ENCODE data around the gene U2SURP.
"Not testable (repeated sequence)": the region's sequence is repeated elsewhere in the genome, so short reads cannot be mapped to it uniquely, and the experiment has no call there.

U2SURP gene

DNA sequence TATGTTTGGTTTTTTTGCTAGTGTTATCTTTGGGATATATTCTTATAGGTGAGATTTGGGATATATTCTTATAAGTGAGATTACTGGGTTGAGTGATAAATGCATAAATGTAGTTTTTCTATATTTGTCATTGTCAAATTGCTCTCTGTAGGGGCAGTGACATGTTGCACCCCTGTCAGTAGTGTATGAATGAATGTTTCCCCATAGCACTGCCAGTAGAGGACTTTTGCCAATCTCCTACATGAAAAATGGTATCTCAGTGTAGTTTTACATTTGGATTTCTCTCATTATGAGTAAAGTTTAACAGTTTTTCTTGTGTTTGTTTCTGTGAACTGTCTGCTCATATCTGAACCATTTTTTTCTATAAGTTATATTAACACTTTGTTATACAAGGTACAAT is 13.6 kb downstream of the U2SURP start:
- FAIRE-seq, result no peak

DNA sequence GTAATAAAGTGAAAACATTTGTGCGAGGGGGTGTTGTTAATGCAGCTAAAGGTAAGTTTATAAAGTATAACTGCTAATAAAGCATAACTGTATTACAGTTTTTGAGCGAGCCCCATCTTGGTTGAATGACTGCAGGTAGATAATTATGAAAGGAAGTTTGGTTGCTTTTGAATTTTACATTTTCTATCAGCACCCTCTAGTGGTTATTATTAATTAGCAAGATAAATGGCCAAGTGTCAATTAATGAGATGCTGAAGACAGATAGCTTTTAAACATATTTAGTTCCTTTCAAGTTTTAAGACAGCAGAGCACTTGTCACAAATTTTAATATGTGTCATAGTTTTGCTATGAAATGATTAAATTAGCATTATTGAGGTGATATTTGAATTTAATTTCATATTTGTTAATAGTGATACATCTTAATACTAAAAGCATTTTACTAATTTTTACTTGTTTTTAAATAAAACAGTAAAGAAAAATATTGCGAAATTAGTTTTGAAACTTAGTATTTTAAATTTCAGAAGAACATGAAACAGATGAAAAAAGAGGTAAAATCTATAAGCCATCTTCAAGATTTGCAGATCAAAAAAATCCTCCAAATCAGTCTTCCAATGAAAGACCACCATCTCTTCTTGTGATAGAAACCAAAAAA is 15.1 kb downstream of the U2SURP start:
- peak; percentile 76 for FAIRE-seq

DNA sequence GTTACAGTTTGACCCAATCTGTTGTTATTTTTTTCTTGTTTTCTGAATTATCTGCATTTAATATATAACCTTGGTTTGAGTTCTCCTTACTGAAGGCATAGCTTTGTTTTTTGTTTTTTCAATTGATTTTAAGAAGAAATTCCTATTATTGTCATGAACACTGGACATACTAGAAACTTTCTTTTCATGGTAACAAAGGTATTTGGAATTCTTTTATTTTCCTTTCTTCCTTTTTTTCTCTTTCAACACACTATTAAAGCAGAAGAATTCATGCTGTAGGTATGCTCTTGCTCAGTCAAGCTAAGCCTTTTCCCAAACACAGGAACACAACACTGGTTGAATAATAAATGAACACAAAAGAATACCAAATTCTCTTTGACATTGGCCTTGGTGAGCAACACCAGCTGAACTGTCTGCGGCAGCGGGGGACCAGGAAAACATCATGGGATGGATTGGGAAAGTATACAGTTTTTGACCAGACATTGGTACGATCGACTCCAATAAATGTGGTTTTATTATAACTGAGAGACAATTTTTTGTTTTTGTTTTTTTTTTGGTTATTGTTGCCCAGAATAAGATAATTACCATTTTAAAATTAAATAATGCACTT is 23.1 kb downstream of the U2SURP start:
- no peak for FAIRE-seq

DNA sequence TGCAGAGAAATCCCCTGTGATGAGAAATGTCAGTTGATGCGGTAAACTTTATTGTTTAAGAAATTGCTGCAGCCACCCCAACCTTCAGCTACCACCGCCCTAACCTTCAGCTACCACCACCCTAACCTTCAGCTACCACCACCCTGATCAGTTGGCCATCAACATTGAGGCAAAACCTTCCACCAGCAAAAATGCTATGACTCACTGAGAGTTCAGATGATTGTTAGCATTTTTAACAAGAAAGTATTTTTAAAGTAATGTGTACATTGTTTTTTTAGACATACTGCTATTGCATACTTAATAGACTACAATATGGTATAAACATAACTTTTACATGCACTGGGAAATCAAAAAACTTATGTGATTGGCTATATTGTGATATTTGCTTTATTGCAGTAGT is 30.0 kb downstream of the U2SURP start:
- no peak for FAIRE-seq

DNA sequence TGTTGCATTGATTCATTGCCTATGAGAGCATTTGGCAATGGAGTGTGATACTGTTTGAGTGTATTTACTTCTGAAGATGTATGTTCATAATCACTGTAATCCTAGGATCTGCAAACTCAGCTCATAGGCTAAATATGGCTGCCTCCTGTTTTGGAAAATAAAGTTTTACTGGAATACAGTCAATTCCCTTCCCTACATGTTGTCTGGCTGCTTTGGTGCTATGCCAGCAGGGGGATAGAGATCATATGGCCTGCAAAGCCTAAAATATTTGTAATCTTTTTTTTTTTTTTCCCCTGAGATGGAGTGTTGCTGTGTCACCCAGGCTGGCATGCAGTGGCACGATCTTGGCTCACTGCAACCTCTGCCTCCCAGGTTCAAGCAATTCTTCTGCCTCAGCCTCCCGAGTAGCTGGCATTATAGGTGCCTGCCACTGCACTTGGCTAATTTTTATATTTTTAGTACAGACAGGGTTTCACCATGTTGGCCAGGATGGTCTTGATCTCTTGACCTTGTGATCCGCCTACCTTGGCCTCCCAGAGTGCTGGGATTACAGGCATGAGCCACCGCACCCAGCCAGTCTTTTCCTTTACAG is 30.5 kb downstream of the U2SURP start:
- FAIRE-seq, result not testable (repeated sequence)

DNA sequence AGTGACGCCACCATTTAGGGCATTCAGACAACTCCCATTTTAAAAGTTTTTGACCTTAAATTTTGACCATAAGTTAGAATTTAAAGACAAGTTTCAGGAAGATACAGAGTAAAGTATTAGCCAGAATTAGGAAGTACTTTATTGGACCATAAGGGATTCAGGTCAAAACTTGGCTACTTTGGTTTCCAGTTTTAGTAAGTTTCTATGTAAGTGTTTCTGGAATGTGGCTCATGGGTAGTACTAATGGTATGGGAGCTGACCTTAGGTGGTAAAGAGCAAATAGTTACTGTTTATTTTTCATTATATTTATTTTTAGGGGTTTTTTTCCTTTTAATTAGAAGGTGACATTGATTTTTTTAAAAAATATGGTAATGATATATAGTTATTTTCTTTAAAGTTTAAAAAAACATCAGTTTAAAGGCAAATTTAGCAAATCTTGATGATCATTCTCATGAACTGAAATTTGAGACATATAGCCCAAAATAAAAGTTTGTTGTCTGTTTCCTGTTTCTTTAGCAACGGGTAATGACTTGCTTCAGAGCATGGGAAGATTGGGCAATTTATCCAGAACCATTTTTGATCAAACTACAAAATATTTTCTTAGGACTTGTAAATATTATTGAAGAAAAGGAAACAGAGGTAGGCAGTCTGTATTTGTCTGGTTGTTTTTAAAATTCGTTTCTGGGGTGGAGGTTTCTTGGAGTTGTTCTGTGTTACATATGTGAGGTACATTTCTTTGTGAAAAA is 34.3 kb downstream of the U2SURP start:
- FAIRE-seq, result no peak

DNA sequence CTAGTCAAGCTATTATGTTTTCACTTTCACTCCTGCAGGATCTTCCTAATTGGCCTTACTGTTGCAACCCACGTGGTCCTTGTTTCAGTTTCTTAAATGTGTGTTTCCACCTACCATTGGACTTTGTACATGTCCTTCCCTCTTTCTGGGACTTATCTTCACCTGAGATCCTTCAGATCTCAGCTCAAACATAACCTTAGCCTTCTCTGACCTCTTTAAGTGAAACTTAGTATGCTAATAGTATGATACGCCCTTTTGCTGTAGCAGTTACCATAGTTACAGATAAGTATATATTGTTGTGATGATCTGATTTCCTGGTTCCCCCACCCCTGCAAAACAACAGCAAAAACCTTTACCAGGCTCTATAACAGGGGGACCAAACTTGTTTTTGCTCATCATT is 35.2 kb downstream of the U2SURP start:
- FAIRE-seq, result no peak

DNA sequence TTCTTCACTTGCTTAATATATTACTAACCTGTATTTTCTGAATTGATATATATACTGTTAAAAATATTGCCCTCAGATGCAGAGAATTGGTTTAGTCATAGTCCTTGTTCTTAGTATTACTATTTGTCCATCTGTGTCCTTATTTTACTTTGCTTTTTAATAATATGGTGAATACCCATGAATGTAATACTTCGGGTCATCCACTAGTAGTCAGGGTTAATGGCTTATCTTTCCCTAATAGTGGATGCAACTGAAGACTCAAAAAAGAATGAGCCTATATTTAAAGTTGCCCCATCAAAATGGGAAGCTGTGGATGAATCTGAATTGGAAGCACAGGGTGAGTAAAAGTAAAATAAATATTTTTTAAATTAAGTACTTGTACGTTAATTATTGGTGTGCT is 36.5 kb downstream of the U2SURP start:
- no peak for FAIRE-seq

DNA sequence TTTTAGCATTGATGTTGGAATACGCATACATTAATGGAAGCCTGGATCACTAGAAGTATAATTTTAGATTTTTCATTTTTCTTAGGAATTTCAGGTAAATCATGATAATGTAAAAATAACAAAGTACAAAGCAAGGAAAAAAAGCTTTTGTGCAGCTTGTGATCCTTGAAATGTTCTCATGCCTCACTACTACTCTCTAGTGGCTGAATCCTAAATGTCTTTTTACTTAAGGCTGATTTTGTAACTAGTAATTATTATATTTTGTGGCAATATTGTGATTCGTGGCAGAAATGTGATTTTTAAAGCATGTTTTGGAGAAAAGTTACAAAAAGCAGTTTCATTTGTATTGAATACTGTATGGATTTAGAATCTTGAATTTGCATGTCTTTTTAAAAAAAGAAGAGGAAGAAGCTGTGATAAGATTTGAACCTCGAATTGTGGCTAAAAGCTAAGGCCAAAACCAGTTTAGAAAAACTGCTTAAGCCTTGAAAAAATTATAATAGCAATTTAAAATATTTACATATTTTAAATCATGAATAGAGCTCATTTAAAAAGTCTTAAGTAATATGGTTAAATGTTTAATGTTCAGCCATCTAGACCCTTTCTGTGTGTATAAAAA is 39.0 kb downstream of the U2SURP start:
- FAIRE-seq, result peak; percentile 43

DNA sequence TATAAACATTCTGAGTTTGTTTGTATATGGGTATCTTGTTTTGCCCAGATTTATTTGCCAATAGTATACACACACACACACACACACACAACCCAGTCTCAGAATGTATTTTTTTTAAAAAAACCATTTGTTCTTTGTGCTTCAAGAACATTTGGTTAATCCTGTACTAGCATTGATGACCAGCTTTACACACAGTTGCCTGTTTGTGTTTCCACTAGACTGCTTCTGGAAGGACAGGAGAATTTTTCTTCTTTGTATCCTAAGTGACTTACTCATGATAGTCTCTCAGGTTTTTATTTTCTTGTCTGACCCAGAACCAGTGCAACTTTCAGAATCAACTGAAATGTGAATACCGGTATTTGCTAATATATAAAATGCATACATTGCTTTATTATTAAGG is 40.5 kb downstream of the U2SURP start:
- FAIRE-seq, result no peak

DNA sequence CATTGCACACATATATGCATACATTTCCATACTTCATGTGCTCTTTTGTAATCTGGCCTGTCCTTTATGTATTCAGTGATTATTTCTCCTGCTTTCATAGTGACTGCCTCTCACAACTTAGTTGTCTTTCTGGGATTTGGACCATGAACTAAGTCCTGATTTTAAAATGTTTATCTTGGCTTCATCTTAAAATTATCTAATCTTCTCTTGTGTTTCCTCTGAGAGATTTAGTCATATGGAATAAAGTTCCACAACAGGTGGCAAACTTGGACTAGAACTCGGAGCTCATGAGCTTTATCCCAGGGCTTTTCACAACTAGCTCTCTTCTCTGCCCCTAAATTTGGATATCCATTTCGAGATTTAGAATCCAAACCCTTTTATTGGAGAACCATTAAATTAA is 44.3 kb downstream of the U2SURP start:
- FAIRE-seq, result no peak

DNA sequence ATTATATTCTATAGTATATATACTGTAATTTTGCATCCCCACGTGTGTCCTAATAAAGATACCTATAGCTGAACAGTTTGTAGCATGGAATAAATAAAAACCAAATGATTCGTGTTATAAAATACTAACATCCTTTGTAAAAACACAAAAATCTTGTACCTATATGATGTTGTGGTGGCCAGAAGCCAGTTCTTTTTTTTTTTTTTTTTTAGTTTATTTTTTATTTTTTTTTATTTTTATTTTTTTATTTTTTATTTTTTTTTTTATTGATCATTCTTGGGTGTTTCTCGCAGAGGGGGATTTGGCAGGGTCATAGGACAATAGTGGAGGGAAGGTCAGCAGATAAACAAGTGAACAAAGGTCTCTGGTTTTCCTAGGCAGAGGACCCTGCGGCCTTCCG is 44.7 kb downstream of the U2SURP start:
- FAIRE-seq, result peak; percentile 70

DNA sequence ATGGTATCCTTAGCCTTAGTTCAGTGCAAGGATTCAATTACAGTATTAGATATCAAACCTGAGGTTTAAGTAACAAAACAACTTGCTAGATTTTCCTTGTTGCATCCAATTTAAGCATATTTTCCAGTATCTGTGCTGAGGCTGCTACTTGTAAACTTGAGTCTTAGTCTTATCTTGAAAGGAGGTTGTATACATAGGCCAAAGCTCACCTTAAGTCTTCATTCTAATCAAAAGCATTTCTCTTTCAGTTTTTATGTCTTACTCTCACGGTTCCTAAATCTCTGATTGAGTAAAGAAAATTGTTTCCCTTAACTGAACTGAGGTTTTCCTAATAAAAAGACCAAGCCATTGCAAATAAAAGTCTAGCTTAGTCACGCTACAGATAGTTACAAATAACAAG is 52.6 kb downstream of the U2SURP start:
- FAIRE-seq, result no peak

DNA sequence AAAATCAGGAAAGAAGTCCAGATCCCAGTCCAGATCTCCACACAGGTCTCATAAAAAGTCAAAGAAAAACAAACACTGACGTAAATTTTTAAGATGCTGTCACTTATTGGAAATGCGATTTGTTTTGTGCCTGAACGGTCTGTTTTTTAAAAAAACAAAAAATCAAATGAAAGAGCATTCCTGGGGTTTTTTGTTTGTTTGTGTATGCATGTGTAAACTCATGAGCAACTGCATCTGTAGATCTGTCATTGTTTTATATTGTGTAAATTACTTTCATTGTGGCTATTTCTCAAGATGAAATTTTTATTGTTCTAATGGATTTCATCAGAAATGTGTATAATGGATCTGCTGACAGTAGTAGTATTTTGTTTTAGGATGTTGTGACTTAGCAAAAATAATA is 55.0 kb downstream of the U2SURP start:
- FAIRE-seq, result peak; percentile 98

DNA sequence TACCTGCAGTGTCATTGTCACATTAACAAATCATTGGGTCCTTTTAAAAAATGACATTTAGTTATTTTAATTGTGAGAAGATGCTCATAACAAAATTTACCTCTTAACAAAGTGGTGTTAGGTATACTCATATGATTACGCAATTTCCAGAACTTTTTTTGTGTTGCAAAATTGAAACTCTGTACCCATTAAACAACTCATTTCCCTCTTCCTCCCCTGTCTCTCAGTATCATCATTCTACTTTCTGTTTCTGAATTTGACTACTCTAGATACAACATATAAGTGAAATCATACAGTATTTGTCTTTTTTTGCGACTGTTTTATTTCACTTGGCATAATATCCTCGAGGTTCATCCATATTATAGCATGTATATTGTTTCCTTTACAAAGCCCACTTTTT is 59.5 kb downstream of the U2SURP start:
- FAIRE-seq, result no peak

DNA sequence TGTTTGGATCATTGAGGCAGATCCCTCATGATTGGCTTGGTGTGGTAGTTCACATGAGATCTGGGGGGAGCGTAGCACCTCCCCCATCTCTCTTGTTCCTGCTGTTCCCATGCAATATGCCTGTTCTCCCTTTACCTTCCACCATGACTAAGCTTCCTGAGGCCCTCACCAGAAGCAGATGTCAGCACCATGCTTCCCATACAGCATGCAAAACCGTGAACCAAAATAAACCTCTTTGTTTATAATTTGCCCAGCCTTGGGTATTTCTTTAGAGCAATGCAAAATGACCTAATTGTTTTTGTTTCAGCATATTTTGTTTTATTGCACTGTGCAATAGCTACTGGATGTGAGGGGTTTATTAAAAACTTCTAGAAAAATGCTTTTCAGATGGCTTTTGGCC is 61.6 kb downstream of the U2SURP start:
- no peak for FAIRE-seq

DNA sequence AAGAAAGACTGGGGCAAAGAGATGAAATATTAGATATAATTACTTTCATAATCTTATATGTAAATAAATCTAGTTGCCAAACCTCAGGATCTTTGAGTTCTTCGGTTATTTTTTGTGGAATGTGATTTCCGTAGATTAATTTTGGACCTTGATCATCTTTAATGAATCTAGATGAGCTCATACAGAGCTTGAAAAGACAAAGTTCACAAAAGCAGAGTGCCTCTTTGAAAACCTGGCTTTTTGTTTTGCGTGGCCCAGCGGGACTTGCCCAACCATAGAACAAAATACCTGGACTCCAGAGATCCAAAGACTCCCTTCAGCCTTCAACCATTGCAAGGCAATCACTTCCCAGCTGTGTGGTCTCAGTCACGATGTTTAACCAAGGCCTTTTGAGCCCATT is 63.4 kb downstream of the U2SURP start:
- no peak for FAIRE-seq

DNA sequence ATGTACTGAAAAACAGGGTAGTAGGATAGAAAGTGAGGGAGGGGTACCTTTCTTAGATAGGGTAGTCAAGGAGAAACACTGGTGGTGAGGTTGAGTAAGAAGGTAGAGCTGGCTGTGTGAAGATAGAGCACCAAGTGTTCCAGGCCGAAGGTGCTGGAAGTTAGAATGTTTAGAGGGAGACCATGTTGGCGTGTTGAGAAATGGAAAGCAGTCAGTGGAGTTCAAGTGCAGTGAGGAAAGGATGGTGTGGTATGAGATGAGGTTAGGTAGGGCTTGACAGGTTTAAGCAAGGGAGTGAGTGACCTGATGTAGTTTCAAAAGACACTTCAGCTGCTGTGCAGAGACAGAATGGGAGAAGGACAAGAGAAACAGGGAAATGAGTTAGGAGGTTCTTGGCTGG is 64.0 kb downstream of the U2SURP start:
- FAIRE-seq, result no peak

DNA sequence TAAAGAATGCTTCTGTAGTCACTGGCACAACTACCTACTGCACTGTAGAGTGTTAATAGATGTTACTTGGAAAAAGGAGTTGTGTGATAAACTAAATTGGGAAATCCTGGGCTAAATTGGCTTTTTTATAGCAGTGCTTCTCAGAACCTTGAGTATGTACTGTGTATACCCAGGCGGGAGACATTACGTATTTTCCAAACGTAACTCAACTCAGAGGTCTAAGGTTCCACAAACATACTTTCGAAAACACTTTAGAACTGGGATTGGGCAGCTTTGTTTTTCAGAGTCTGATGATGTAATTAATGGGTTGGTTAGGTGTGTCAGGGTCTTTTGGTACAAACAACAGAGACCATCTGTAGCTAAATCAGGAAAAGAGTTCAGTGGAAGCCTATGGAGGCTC is 64.7 kb downstream of the U2SURP start:
- no peak for FAIRE-seq

DNA sequence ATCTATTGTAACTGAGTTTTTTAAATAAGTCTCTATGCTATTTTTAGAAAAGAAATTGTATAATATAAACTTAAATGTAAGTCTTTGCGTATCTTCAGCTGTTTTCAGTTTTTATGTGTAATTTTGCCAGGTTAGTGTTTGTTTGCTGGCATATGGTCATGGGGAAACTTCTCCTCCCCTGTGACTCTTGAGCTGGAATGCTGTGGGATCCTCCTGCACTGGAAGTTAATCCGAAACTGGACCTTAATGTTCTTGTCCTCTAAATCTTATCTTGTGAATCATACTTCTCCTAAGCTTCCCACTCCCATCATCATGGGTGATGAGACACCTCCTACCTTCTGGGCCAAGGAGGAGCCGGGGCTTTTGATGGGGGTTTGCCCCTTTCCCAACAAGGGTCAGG is 65.8 kb downstream of the U2SURP start:
- no peak for FAIRE-seq

DNA sequence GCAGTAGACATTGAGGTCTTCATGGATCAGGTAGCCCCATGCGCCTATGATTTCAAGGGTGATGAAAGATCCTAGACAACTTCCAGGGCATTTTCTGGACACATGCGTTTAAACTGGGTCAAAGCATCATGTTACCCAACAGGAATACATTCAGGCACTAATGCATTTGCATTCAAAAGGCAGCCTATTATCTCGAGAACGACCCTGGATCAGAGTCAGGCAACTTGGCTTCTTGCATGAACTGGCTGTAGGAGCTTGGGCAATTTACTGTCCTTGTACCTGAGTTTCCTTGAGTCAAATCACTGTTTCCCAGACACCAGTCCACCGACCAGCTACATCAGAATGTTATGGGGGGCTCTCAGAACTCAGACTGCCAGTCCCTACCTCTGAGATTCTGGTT is 66.7 kb downstream of the U2SURP start:
- no peak for FAIRE-seq

DNA sequence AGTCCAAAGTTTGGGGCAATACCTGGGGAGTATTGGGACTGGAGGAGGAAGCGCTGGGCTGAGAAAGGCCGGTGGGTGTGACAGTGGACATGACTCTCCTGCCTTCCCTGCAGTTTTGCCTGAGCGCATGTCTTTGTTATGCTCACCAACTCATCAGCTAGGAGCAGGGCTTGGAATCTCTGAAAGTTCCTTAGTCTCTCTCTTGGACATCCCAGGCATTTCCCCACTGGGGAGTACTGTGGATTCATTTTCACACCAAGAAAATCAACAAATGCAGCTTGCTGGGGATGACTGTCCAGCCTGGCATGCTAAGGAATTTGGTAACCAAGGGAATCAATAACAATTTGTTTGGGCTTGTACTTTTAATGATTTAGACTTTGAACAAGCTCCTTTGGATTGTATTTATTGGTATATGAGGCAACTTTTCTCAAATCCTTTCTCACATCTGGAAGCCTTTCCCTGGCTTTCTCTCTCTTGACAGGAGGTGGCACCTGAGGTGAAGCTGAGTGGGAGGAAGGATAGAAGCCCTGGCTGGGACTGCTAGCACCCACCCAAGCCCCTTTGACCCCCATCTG is 69.7 kb downstream of the U2SURP start:
- FAIRE-seq, result no peak

DNA sequence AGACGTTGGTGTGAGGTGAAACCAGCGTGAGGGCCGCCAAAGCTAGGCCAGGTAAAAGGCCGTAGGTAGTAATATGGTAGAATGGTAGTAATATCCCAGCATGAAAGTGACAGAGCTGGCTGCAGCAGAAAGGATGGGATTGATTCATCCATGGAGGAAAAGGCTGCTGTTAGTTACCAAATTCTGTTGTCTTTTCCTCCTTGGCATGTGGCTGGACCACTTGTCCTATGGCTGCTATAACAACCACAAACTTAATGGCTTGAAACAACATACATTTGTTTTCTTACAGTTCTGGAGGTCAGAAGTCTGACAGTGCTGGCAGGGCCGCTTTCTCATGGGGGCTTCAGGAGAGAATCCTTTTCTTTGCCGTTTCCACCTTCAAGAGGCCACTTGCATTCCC is 70.4 kb downstream of the U2SURP start:
- no peak for FAIRE-seq
